IMR-90 (cell line): ENCODE data around the gene SEMA4D. TPM values are rescaled to one million over a fixed set of nuclear protein-coding genes. Genes with fewer than 3 reads are reported as not detected.

ENCODE experiments used
- ATAC-seq: fragments of 200-7000 bp; cut with Tn5 transposase; 2 replicates; pipeline ENCODE4 v1.9.1; 2020; ENCODE audit warnings: low read depth, mild to moderate bottlenecking, moderate library complexity
- BruUV-seq: library from RNA; stranded (reverse); fragments of 400-500 nt; replicated peaks from 2 replicates; lab custom pipeline; 2021; lab: Mats Ljungman, UMichigan
- CTCF ChIA-PET: fragments of 300-600 bp; formaldehyde crosslinking; extraction: SDS; loops from one replicate; lab custom pipeline; 2021; ENCODE audit warnings: antibody characterized with exemption; lab: Yijun Ruan, JAX
- POLR2A ChIA-PET: fragments of 300-600 bp; sonication (Branson Sonifier 250); formaldehyde crosslinking; loops from one replicate; lab custom pipeline; 2022; ENCODE audit warnings: antibody characterized with exemption; ENCODE audit not compliant: unreplicated experiment; lab: Charles Lee
- DNase-seq: peaks from one replicate; pipeline ENCODE4 v3.0.0; 2013
- H2AFZ ChIP-seq: replicated peaks from 2 replicates; pipeline ENCODE3; 2013; ENCODE audit warnings: low read length, mild to moderate bottlenecking; ENCODE audit not compliant: poor library complexity
- H2AK5ac ChIP-seq: 2 replicates; pipeline ENCODE4 v1.6.1; 2013; ENCODE audit warnings: low read depth, low read length, inconsistent platforms
- H2AK9ac ChIP-seq: replicated peaks from 2 replicates; pipeline ENCODE3; 2013; ENCODE audit warnings: mild to moderate bottlenecking, low read depth, low read length, moderate library complexity; ENCODE audit not compliant: poor library complexity
- H2BK120ac ChIP-seq: 2 replicates; pipeline ENCODE4 v1.6.1; 2013; ENCODE audit warnings: low read depth, low read length, inconsistent platforms
- H2BK15ac ChIP-seq: 3 replicates; pipeline ENCODE4 v1.6.1; 2013; ENCODE audit warnings: low read depth, low read length, inconsistent platforms
- H2BK20ac ChIP-seq: 2 replicates; pipeline ENCODE4 v1.6.1; 2013; ENCODE audit warnings: low read depth, mild to moderate bottlenecking, inconsistent platforms, low read length, moderate library complexity
- H2BK5ac ChIP-seq: 2 replicates; pipeline ENCODE4 v1.6.1; 2013; ENCODE audit warnings: mild to moderate bottlenecking, low read depth, low read length, inconsistent platforms; ENCODE audit not compliant: poor library complexity, severe bottlenecking
- H3K14ac ChIP-seq: replicated peaks from 2 replicates; pipeline ENCODE4 v1.6.1; 2013; ENCODE audit warnings: low read depth, low read length, inconsistent platforms
- H3K18ac ChIP-seq: 2 replicates; pipeline ENCODE4 v1.6.1; 2013; ENCODE audit warnings: low read depth, low read length, control low read depth
- H3K23ac ChIP-seq: 2 replicates; pipeline ENCODE4 v1.6.1; 2013; ENCODE audit warnings: low read depth, low read length, inconsistent platforms
- H3K27ac ChIP-seq: 2 replicates; pipeline ENCODE4 v1.5.1; 2013; ENCODE audit warnings: mild to moderate bottlenecking, control low read depth, low read length; ENCODE audit not compliant: insufficient read depth
- H3K27me3 ChIP-seq: 2 replicates; pipeline ENCODE4 v1.6.1; 2013; ENCODE audit warnings: low read length; ENCODE audit not compliant: control insufficient read depth, insufficient read depth
- H3K36me3 ChIP-seq: 2 replicates; pipeline ENCODE4 v1.6.1; 2013; ENCODE audit warnings: low read length, mixed read lengths; ENCODE audit not compliant: control insufficient read depth, insufficient read depth
- H3K4ac ChIP-seq: 2 replicates; pipeline ENCODE4 v1.6.1; 2013; ENCODE audit warnings: low read depth, low read length, inconsistent platforms
- H3K4me1 ChIP-seq: 2 replicates; pipeline ENCODE4 v1.6.1; 2013; ENCODE audit warnings: low read length, mixed read lengths; ENCODE audit not compliant: control insufficient read depth, insufficient read depth
- H3K4me2 ChIP-seq: 2 replicates; pipeline ENCODE4 v1.6.1; 2013; ENCODE audit warnings: low read depth, mild to moderate bottlenecking, control low read depth, low read length, moderate library complexity
- H3K4me3 ChIP-seq: 2 replicates; pipeline ENCODE4 v1.5.1; 2013; ENCODE audit warnings: low read depth, mild to moderate bottlenecking, control low read depth, low read length, moderate library complexity; ENCODE audit not compliant: insufficient read depth
- H3K56ac ChIP-seq: 2 replicates; pipeline ENCODE4 v1.6.1; 2013; ENCODE audit warnings: low read length, inconsistent platforms; ENCODE audit not compliant: insufficient read depth; ENCODE audit errors: extremely low read depth
- H3K79me1 ChIP-seq, 2 experiments: 2 replicates each; pipeline ENCODE4 v1.6.1; 2013; ENCODE audit warnings: low read length in 2 of 2, inconsistent platforms in 1 of 2, low read depth in 1 of 2
- H3K9ac ChIP-seq: 2 replicates; pipeline ENCODE4 v1.6.1; 2013; ENCODE audit warnings: low read depth, low read length, control low read depth
- H3K9me1 ChIP-seq: 2 replicates; pipeline ENCODE4 v1.6.1; 2013; ENCODE audit warnings: low read length, inconsistent platforms; ENCODE audit not compliant: insufficient read depth
- H3K9me3 ChIP-seq: 2 replicates; pipeline ENCODE4 v1.6.1; 2013; ENCODE audit warnings: low read length; ENCODE audit not compliant: control insufficient read depth, insufficient read depth
- H4K20me1 ChIP-seq: 2 replicates; pipeline ENCODE4 v1.6.1; 2013; ENCODE audit warnings: low read length, inconsistent platforms; ENCODE audit not compliant: insufficient read depth
- H4K5ac ChIP-seq: 2 replicates; pipeline ENCODE4 v1.6.1; 2013; ENCODE audit warnings: mild to moderate bottlenecking, low read depth, low read length, control low read depth
- H4K8ac ChIP-seq, 2 experiments: 2 replicates each; pipeline ENCODE4 v1.6.1; 2013; ENCODE audit warnings: low read depth in 2 of 2, low read length in 2 of 2, control low read depth in 1 of 2, inconsistent platforms in 1 of 2
- H4K91ac ChIP-seq: 2 replicates; pipeline ENCODE4 v1.6.1; 2013; ENCODE audit warnings: low read depth, low read length, inconsistent platforms; ENCODE audit not compliant: insufficient read depth
- FOS ChIP-seq: fragments of 150-350 bp; IDR thresholded peaks from 2 replicates; pipeline ENCODE4 v1.6.1; 2016; ENCODE audit warnings: low read depth, low read length
- MAZ ChIP-seq: IDR thresholded peaks from 2 replicates; pipeline ENCODE4 v1.6.1; 2012; ENCODE audit warnings: low read depth, mild to moderate bottlenecking, low read length, improper control_type of control experiment, moderate library complexity, borderline replicate concordance
- MXI1 ChIP-seq: IDR thresholded peaks from 2 replicates; pipeline ENCODE4 v1.6.1; 2012; ENCODE audit warnings: low read depth, mild to moderate bottlenecking, low read length, moderate library complexity, borderline replicate concordance
- POLR2A ChIP-seq: IDR thresholded peaks from 2 replicates; pipeline ENCODE4 v1.6.1; 2012; ENCODE audit warnings: mild to moderate bottlenecking, low read depth, low read length
- WGBS, 2 experiments: methylation state at CpG; one replicate each; pipeline versions ENCODE4 v1.1.5 to v1.1.7; 2013; ENCODE audit warnings: missing lambda C conversion rate in 2 of 2; ENCODE audit not compliant: insufficient read length in 1 of 2; ENCODE audit errors: extremely low coverage in 2 of 2; 5-methylcytosine and 5-hydroxymethylcytosine counted together
- dilution Hi-C: fragments of 300-500 bp; cut with HindIII; formaldehyde crosslinking; loops from one replicate; pipeline ENCODE4 v1.14.3; 2018; ENCODE audit warnings: low sequenced_read_pairs; ENCODE audit not compliant: unreplicated experiment
- in situ Hi-C: fragments of 300-500 bp; cut with MboI; formaldehyde crosslinking; loops from 3 replicates; pipeline ENCODE4 v1.14.3; 2019; ENCODE audit warnings: low sequenced_read_pairs, inconsistent platforms, mixed read lengths
- intact Hi-C: fragments of 100-400 bp; cut with micrococcal nuclease; formaldehyde crosslinking; loops from 2 replicates; pipeline ENCODE4 v1.10.0; 2022
- polyA plus RNA-seq, 3 experiments: library from polyadenylated mRNA; depleted of rRNA; stranded (reverse); fragments of >200 nt; gene quantifications; 2 replicates each; pipeline ENCODE4 v1.2.3, GENCODE V29; 2012; ENCODE audit warnings: low replicate concordance in 1 of 3
- total RNA-seq: library from RNA; depleted of rRNA; stranded (reverse); fragments of >200 nt; gene quantifications from 2 replicates; pipeline ENCODE4 v1.2.3, GENCODE V29; 2012

The SEMA4D gene
- total and polyA plus RNA-seq, 2 of the 4 experiments (the other 2 are of a cell fraction) = 0.90 to 1.5 TPM

DNA sequence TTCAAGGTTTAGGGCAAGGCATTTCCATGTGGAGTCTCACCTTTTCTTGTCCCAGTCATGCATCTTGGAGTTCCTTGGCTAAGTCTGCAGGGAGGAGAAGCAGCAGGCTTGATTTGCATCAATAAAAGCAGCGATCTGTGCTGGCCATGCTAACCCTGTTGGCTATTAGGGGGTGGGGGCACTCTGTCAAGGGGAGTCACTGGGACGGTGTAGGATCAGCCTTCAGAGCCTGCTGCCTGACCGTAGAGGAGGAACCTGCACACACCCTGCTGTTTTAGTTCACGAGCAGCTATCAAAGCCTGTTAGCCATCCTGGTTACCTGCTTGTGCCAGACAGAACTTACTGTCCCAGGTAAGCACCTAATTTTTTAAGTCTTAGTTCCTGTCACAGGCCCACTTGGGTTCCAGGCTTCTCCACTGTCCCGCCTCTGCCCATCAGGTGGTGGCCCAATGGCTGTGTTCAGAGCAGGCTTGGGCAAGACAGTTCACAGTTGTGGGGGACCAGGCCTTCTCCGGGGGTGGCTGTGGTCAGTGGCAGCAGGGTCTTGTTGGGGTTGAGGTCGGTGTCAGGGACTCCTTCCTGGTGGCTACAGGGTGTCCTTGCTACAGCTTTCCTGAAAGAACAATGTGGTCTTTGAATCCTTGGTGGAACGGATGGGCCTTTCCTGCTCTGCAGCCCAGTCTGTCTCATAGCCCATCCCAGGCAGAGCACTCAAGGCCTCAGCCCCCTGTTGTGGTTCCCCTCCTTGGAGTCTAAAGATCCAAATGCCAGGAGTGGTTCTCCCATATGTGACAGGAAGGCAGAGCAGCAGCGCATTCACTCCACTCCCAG, 135.9 kb downstream of the SEMA4D start (continued):
- no peak for TF ChIP-seq POLR2A

DNA sequence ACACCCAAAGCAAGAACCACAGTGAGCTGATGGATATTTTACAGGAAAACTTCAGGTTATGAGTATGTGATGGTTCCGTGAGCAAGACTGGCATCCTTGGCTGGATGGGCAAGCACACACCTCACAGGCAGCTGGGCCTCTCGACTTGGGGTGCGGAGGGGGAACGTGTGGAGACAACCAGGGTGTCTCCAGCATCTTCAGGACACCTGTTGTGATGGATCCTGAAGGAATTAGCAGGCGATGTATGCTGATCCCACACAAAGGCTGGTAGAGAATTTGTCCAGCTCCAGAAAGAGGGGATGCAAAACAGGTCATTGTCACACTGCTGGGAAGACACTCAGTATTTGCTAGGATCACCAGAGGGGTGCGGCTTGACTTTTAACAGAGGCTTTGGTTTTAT, 136.9 kb downstream of the SEMA4D start:
- Histone ChIP-seq H3K4me3 (no peak overlapping the region), H2AFZ (no peak overlapping the region), H3K4me2 (no peak overlapping the region), H3K18ac (no peak overlapping the region), H3K9me1 (no peaks in the 10 kb centered on the region; the same call in 1 of the 2 replicates), H3K79me1 (peaks cover 0 to 3% of the 10 kb centered on the region in 2 experiments; a peak in 1 of 4 replicates), H2AK5ac (no peak overlapping the region), H2BK5ac (no peak overlapping the region), H4K5ac (no peak overlapping the region), H3K4ac (no peak overlapping the region), H3K14ac (no peak overlapping the region), H3K23ac (no peak overlapping the region), H4K20me1 (no peaks in the 10 kb centered on the region; the same call in 1 of the 2 replicates), H2AK9ac (no peak overlapping the region), H2BK20ac (no peak overlapping the region), H2BK120ac (no peak overlapping the region), H3K27me3 (no peaks in the 10 kb centered on the region), H2BK15ac (no peak overlapping the region), H3K36me3 (peaks cover 50% of the 10 kb centered on the region), H4K8ac (no peak overlapping the region), H4K91ac (no peak overlapping the region), H3K9ac (no peak overlapping the region), H3K27ac (no peak overlapping the region), H3K9me3 (no peaks in the 10 kb centered on the region), H3K4me1 (no peaks in the 10 kb centered on the region), H3K56ac (no peak overlapping the region)
- intact Hi-C loops (no loop called here), in situ Hi-C loops (no loop called here), dilution Hi-C loops (no loop called here)
- 100% methylated on average over 1 of the region's 6 CpGs; no CpG with 5 or more reads in 1 of the 2 experiments for WGBS, 2 experiments
- ChIA-PET POLR2A (no interaction called here), CTCF (no interaction called here)
- no TSS peak for BruUV-seq
- TF ChIP-seq MAZ = no peak
- no peak for TF ChIP-seq FOS
- TF ChIP-seq MXI1 = no peak
- ATAC-seq (no peak), DNase-seq (no peak)
